Activated CD8-positive, alpha-beta memory T cell treated with anti-CD3 and anti-CD28 coated beads for 1 hour (primary cell): ENCODE measurements around the gene WDR35.
A peak's percentile ranks its signal among the peaks of the same experiment; 100 is the strongest.

Experiments
- DNase-seq, 2 donors: peaks; one replicate each; pipeline ENCODE4 v3.0.0-alpha.2; 2020; ENCODE audit warnings: low read depth in 1 of 2; ENCODE audit errors: extremely low read depth in 1 of 2

The WDR35 gene

DNA sequence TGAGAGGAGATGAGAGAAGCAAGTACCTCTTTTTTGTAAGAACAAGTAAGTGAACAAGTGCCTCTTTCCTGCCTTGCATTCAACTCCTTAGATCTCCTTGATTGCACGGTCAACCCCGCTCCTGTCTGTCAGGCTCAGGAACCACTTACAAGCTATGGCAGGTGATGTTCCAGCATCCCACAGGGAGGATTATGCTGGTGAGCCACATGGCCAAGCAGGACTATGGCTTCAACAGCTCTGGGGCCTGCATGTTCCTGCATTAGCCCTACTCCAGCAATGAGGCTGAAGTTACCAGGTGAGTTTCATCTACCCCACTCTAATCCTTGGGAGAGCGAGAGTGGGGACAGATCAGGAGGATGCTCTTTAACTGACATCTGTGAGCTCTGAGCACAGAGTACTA, 117.6 kb downstream of the WDR35 start:
- DNase-seq: no peak

DNA sequence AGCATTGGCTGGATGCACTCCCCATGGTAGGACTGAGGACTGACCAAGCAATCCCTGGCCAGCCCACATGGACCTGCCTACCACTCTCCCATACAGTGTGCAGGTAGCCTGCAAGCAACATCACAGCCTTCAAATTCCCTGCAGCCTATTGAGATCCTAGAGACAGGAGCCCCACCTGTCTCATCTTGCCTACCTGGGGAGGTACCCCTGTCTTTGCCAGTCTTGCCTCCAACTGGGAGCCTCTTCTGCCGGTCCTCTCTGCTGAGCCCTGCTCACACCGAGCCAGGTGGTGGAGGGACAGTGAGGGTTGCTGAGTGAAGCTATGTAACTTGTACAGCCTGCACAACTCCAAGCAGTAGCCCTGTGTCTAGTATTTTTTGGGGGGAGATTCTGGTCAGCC, 118.1 kb downstream of the WDR35 start:
- DNase-seq: no peak

DNA sequence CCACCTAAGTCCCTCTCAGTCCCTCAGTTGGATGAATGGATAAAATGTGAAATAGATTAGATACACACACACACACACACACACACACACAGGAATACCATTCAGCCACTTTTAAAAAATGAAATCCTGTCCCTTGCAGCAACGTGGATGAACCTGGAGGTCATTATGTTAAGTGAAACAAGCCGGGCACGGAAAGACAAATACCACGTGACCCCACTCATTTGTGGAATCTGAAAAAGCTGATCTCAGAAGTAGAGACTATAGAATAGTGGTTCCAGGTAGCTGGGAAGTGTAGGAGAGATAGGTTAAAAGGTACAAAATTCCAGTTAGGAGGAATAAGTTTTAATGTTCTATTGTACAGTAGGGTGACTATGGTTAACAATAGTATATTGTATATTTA, 119.1 kb downstream of the WDR35 start:
- no peak for DNase-seq

DNA sequence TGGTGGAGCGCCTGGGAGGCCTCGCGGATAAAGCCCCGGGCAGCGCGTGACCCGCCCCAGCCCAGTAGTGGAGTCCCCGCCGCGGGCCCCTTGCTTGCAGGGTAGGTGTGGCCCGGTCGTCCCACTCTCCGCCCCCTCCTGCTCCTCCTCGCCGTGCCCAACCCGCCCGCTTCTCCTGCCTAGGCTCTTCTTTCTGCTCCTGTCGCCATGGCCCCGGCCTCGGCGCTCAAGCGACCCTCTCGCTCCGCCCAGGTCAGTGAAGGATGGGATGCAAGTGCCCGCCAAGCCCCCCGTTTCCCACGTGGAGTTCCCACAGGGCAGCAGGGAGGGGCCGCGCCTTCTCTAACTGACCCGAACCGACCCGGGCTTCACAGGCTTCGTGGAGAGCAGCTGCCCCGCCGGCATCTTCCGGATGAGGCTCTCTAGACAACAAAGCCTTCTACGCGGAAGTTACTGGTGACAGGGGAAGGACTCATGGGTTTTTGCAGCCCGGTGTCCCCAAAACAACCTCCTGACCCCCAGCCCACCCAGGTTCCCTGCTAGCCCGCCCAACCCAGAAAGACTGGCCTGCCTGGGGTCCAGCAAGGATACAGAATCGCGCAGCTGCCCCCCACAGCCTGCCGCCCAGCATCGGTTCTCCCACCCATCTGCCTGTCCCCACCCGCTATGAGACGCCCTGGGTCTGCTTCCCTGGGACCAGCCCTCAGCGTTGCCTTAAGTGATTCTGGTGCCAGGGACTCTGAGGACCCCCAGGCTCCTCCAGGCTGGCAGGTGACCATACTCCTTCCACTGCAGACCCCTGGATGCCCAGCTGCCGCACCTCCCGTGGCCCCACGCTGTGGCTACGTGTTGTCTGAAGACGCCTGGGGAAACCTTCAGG, 121.0 kb downstream of the WDR35 start:
- DNase-seq: peak; percentile 27 to 55

DNA sequence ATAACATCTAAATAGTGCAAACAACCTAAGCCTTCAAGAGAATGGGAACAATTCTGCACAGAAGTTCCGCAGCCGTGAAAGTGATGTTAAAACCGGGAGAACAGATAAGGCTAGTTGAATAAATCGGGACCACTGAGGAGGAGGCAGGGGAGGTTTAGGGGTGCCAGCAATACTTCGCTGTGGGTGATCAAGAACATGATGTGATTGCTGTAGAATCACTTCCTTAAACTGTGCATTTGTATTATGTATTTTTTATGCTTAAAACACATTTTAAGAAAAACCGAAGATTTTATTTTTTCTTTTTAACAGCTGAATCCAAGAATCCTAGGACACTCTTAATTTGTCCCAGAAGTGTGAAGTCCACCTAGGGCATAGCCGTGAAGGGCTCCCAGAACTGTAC, 121.7 kb downstream of the WDR35 start:
- DNase-seq: no peak

DNA sequence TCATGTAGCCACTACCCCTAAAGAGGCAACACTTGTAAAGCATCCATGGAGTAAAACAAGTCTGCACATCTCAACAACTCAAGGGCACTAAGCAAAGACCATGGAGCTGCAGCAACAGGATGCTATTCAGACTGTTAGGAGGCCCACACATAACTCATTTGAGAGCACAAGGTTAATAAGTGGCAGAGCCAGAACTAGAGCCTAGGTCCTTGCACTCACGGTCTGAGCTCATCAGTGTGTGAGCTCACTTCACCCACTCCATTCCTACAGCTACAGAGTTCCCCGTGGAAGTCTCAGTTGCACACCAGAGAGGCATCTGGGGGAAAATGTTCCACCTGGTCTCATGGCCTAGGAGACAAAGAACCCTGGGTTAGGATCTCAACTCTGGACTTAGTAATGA, 123.1 kb downstream of the WDR35 start:
- DNase-seq: no peak

DNA sequence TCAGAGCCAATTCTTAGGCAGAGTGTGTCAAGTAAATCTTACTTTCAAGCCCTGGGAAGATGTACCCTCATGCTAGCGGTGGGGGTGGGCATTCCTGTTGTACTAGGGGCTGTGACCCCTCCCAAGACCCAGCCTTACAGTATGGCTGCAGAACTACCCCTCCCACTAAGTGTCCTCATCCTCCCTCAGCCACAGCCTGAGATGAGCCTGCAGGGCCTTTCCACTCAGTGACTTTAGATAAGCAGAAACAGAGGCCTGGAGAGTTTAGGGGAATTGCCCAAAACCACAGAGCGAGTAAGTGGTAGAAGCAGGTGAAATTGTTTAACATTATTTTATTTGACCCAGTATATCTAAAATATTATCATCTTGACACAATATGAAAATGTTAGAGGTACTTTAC, 124.8 kb downstream of the WDR35 start:
- DNase-seq: no peak

DNA sequence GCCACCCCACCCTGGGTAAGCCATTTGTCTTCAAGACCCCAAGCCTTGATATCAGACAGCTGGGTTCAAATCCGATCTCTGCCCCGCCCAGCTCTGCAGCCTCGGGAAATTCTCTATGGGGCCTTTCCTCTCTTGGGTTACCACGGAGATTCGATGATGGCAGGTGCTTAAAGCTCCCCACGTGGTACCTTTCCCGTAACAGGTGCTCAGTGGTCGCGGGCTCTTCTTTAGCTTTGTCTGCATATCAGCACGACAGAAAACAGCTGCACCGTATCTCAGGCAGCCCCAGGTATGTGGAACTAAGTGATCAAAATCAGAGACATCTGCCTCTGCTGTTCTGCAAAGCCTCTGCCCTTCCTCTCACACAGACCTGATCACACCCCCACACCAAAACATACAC, 125.5 kb downstream of the WDR35 start:
- DNase-seq: no peak

DNA sequence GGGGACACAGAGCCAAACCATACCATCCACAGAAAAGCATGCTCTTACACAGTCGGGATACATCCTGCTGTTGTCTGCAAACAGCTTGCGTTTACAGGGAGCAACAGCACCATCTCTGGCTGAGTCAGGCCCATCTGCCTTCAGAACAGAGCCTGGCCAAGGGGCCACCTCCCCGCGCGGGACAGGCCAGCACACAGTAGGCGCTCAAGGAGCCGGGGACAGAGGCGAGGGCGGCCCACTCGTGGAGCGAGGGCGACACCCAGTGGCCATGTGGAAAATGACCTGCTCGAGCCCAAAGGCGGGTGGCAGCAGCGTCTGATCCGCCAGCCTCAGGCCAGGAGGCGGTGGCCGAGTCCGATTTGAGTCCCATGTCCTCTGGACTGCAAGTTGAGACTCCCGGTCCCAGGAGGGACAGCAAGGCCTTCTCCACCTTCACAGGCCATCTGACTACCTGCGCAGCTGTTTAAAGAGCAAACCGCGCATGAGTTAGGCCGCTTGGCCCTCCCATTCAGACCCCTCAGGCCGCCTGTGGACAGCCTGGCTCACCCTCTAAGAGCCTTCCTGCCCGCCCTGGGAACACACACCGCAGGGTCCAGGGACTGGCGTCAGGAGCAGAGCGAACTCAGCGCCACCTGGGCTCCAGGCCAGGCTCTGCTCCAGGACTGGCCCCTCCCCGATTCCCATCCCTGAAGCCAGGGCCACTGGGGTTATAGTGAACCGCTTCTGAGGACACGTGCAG, 126.4 kb downstream of the WDR35 start:
- peak; percentile 14 to 56 for DNase-seq

DNA sequence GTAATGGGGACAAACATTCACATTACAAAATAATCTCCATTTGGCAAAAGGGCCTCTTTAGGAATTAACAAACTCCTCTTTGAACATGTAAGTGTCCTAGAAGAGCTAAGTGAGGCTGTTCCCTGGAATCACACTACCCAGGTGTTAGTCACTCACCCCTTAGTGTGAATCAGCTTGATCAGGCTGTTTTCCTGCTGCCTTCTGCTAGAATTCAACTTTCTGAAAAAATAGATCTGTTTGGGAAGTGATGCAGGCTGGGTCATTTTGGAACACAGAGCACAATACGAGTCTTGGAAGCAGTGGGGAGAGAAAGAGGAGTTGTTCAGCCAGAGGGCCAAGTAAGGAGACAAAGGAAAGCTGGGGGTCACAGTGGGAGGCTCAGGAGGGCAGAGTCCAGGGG, 128.1 kb downstream of the WDR35 start:
- no peak for DNase-seq
